ENCODE data around the gene VAT1L. TPM values are rescaled to one million over a fixed set of nuclear protein-coding genes. Genes with fewer than 3 reads are reported as not detected.

The VAT1L gene
- total RNA-seq, 1 experiment from 2014 or later: 33.8 TPM

GRCh38 chr16:77938913-77939312 is 150.5 kb downstream of the VAT1L start:
- H4K8ac ChIP-seq (replicated peaks; ENCODE audit: insufficient read length, low read depth, low read length): no peak overlapping the region
- TF ChIP-seq, protein P1, sequence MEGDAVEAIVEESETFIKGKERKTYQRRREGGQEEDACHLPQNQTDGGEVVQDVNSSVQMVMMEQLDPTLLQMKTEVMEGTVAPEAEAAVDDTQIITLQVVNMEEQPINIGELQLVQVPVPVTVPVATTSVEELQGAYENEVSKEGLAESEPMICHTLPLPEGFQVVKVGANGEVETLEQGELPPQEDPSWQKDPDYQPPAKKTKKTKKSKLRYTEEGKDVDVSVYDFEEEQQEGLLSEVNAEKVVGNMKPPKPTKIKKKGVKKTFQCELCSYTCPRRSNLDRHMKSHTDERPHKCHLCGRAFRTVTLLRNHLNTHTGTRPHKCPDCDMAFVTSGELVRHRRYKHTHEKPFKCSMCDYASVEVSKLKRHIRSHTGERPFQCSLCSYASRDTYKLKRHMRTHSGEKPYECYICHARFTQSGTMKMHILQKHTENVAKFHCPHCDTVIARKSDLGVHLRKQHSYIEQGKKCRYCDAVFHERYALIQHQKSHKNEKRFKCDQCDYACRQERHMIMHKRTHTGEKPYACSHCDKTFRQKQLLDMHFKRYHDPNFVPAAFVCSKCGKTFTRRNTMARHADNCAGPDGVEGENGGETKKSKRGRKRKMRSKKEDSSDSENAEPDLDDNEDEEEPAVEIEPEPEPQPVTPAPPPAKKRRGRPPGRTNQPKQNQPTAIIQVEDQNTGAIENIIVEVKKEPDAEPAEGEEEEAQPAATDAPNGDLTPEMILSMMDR (conservative IDR thresholded peaks at IDR 0.05): no peak
- no peaks in the 10 kb centered on the region for H3K79me1 ChIP-seq (ENCODE audit: insufficient read depth, low read depth, low read length, poor library complexity, severe bottlenecking)
- H3K27ac ChIP-seq (ENCODE audit: insufficient read length, low read depth, low read length): no peak overlapping the region
- no peak for DNase-seq
- H2AFZ ChIP-seq (ENCODE audit: low read length): no peak overlapping the region
- no peak overlapping the region for H4K91ac ChIP-seq (ENCODE audit: insufficient read length, low read depth, low read length)
- H3K27me3 Mint-ChIP-seq (ENCODE audit: low read depth): no peaks in the 10 kb centered on the region; the same call in 1 of the 2 replicates
- H3K9me3 Mint-ChIP-seq: peaks cover 14 to 21% of the 10 kb centered on the region in 2 experiments
- no peak overlapping the region for H3K23ac ChIP-seq (ENCODE audit: insufficient read length, low read depth, low read length)
- H2BK20ac ChIP-seq (ENCODE audit: low read depth, low read length, poor library complexity, severe bottlenecking): no peak overlapping the region
- WGBS (ENCODE audit: extremely low coverage, insufficient read length, low lambda C conversion rate): no CpG with 5 or more reads among the region's 5 CpGs
- no peak overlapping the region for H2BK5ac ChIP-seq (ENCODE audit: insufficient read length, low read length)
- H3K4me3 Mint-ChIP-seq: no peak overlapping the region
- no peaks in the 10 kb centered on the region for H3K23me2 ChIP-seq (ENCODE audit: insufficient read length, low read depth, low read length, poor library complexity, severe bottlenecking)
- no peaks in the 10 kb centered on the region for H4K20me1 ChIP-seq (ENCODE audit: control insufficient read depth, insufficient read depth, insufficient read length)
- H3K27me3 ChIP-seq (ENCODE audit: insufficient read depth, low read length): no peaks in the 10 kb centered on the region
- no peak overlapping the region for H3K18ac ChIP-seq (ENCODE audit: insufficient read length, low read depth, low read length)
- peaks cover 21 to 32% of the 10 kb centered on the region in 2 experiments for H3K4me1 Mint-ChIP-seq
- H2BK15ac ChIP-seq (ENCODE audit: low read depth, low read length): no peak overlapping the region
- no peaks in the 10 kb centered on the region for H3K9me3 ChIP-seq (ENCODE audit: control insufficient read depth, low read depth, low read length)
- no peak overlapping the region for H2BK120ac ChIP-seq (ENCODE audit: low read depth, low read length, poor library complexity, severe bottlenecking)
- H3K27ac Mint-ChIP-seq: no peak overlapping the region
- no peak overlapping the region for H4K5ac ChIP-seq (ENCODE audit: insufficient read length, low read depth, low read length)
- H3K4ac ChIP-seq (ENCODE audit: low read depth, low read length): no peak overlapping the region
- no peak overlapping the region for H3K14ac ChIP-seq (ENCODE audit: insufficient read depth, low read length)
- no peak overlapping the region for H3K9ac ChIP-seq (ENCODE audit: extremely low read depth, insufficient read length, low read length)
- H3K79me2 ChIP-seq (ENCODE audit: insufficient read depth, low read length): no peaks in the 10 kb centered on the region
- H3K4me2 ChIP-seq (ENCODE audit: insufficient read depth, insufficient read length, low read length): no peak overlapping the region
- peaks cover 2% of the 10 kb centered on the region; the same call in 1 of the 2 replicates for H3K4me1 ChIP-seq (ENCODE audit: insufficient read depth, low read length)
- H2BK12ac ChIP-seq (ENCODE audit: insufficient read length, low read depth, low read length): no peak overlapping the region
- H3T11ph ChIP-seq (ENCODE audit: low read length): no peak overlapping the region
- no peak overlapping the region for H3K56ac ChIP-seq (ENCODE audit: insufficient read length, low read depth, low read length)
- H2AK5ac ChIP-seq (ENCODE audit: insufficient read length, low read length): no peak overlapping the region
- H3K36me3 Mint-ChIP-seq (ENCODE audit: insufficient read depth in 1 of 3, low read depth in 3 of 3): peaks cover 32 to 36% (median 34%) of the 10 kb centered on the region in 3 experiments

Measured in H9 (cell line).